SU-DHL-6 (cell line): ENCODE data around the gene POLE3.
"Not testable (repeated sequence)": the region's sequence is repeated elsewhere in the genome, so short reads cannot be mapped to it uniquely, and the experiment has no call there.

Experiments used
- CTCF ChIP-seq: fragments of 200-600 bp; sonication (generic); IDR thresholded peaks from one replicate; pipeline ENCODE4 v1.5.1; 2017; ENCODE audit warnings: antibody characterized with exemption, mild to moderate bottlenecking, low read length, moderate library complexity; ENCODE audit not compliant: insufficient read depth, poor library complexity, severe bottlenecking
- EZH2phosphoT487 ChIP-seq: fragments of 200-600 bp; sonication (generic), shearing (Covaris generic); conservative IDR thresholded peaks from 2 replicates; pipeline ENCODE4 v1.6.1; 2018; ENCODE audit warnings: mild to moderate bottlenecking, antibody characterized with exemption, low read length, moderate library complexity, mixed read lengths

GRCh38 chr9:113379829-113380210, 30.7 kb downstream of the POLE3 start:
- not testable (repeated sequence) for TF ChIP-seq CTCF, EZH2phosphoT487
